ENCODE data around the gene MAP1LC3C. TPM values are rescaled to one million over a fixed set of nuclear protein-coding genes. Genes with fewer than 3 reads are reported as not detected.

MAP1LC3C gene
- total and polyA plus RNA-seq, 9 donors, result 0.67 to 6.1 (median 2.0) TPM

- Histone ChIP-seq H3K27me3 (no peaks in the 10 kb centered on the region), H3K9me3 (no peaks in the 10 kb centered on the region), H3K4me3 (no peak overlapping the region), H3K36me3 (no peaks in the 10 kb centered on the region), H3K27ac (no peak overlapping the region), H3K4me1 (ENCODE audit: insufficient read depth) (no peaks in the 10 kb centered on the region)
- 68 to 77% (median 71%) methylated on average over 6 of the region's 6 CpGs for WGBS, 3 donors
- TF ChIP-seq EP300 (IDR thresholded peaks at IDR 0.05), result no peak
- no peak for TF ChIP-seq POLR2A (IDR thresholded peaks at IDR 0.05)
- no peak for TF ChIP-seq CTCF (IDR thresholded peaks at IDR 0.05)
- intact Hi-C loops (cut with DNase I), result no loop called here
- no peak for DNase-seq
These were observed 22.7 kb downstream of the MAP1LC3C start for GRCh38 chr1:241976229-241976628.

- DNase-seq, result no peak
- 50 to 61% (median 57%) methylated on average over 6 of the region's 6 CpGs for WGBS, 3 donors
- Histone ChIP-seq H3K9me3 (no peaks in the 10 kb centered on the region), H3K4me1 (ENCODE audit: insufficient read depth) (no peaks in the 10 kb centered on the region), H3K36me3 (no peaks in the 10 kb centered on the region), H3K27ac (no peak overlapping the region), H3K27me3 (no peaks in the 10 kb centered on the region), H3K4me3 (no peak overlapping the region)
- no peak for TF ChIP-seq CTCF (IDR thresholded peaks at IDR 0.05)
- TF ChIP-seq EP300 (IDR thresholded peaks at IDR 0.05), result no peak
- TF ChIP-seq POLR2A (IDR thresholded peaks at IDR 0.05), result no peak
- intact Hi-C loops (cut with DNase I), result no loop called here
These were observed 26.1 kb downstream of the MAP1LC3C start for GRCh38 chr1:241972703-241973369.

- Histone ChIP-seq H3K27me3 (no peaks in the 10 kb centered on the region), H3K36me3 (no peaks in the 10 kb centered on the region), H3K4me1 (ENCODE audit: insufficient read depth) (no peaks in the 10 kb centered on the region), H3K9me3 (no peaks in the 10 kb centered on the region), H3K27ac (no peak overlapping the region), H3K4me3 (no peak overlapping the region)
- WGBS, 3 donors, result 38 to 64% (median 61%) methylated on average over 4 of the region's 4 CpGs
- DNase-seq, result no peak
- TF ChIP-seq EP300 (IDR thresholded peaks at IDR 0.05) (no peak), CTCF (IDR thresholded peaks at IDR 0.05) (no peak), POLR2A (IDR thresholded peaks at IDR 0.05) (no peak)
- intact Hi-C loops (cut with DNase I), result no loop called here
These were observed 30.3 kb downstream of the MAP1LC3C start for GRCh38 chr1:241968611-241969010.

GRCh38 chr1:241964550-241965282 lies 34.2 kb downstream of the MAP1LC3C start:
- Histone ChIP-seq H3K4me3 (no peak overlapping the region), H3K4me1 (ENCODE audit: insufficient read depth) (no peaks in the 10 kb centered on the region), H3K27me3 (no peaks in the 10 kb centered on the region), H3K36me3 (no peaks in the 10 kb centered on the region), H3K9me3 (no peaks in the 10 kb centered on the region), H3K27ac (no peak overlapping the region)
- 80 to 91% (median 87%) methylated on average over 8 of the region's 8 CpGs for WGBS, 3 donors
- intact Hi-C loops (cut with DNase I), result no loop called here
- no peak for TF ChIP-seq CTCF (IDR thresholded peaks at IDR 0.05)
- TF ChIP-seq POLR2A (IDR thresholded peaks at IDR 0.05), result no peak
- no peak for TF ChIP-seq EP300 (IDR thresholded peaks at IDR 0.05)
- no peak for DNase-seq
